NCI-H146 treated with DMSO at 0.1 percent for 48 hours (cell line): ENCODE results near the gene PPRC1.

Source experiments
- DNase-seq: peaks from one replicate; lab custom pipeline; 2025; ENCODE audit not compliant: unreplicated experiment; lab: John Stamatoyannopoulos, UW

PPRC1 gene

GRCh38 chr10:102147561-102147960 lies 14.7 kb downstream of the PPRC1 start:
- DNase-seq = no peak

DNA sequence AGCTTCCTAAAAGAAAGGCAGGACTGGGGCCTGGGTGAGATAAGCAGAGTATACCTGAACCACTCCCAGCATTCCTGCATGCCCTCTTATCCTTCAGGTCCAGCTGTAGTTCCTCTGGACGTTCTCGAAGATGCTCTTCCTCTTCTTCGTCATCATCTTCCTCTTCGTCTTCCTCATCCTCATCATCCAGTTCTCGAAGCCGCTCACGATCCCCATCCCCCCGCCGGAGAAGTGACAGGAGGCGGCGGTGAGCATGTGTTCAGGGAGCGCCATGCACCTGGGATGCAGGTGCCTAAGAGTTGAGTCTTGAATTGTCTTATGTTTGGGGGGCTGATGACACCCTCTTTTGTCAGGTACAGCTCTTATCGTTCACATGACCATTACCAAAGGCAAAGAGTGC lies 15.4 kb downstream of the PPRC1 start:
- no peak for DNase-seq

- no peak for DNase-seq
Measured at GRCh38 chr10:102150970-102151773, 18.3 kb downstream of the PPRC1 start.

- peak; percentile 97 for DNase-seq
Measured at GRCh38 chr10:102151774-102152544, 19.1 kb downstream of the PPRC1 start, which contains the start of gene NOLC1. TSS of gene NOLC1 (plus strand) at chr10:102152389. CDS start at chr10:102152411, 22 bp downstream.

GRCh38 chr10:102152545-102152890 lies 19.7 kb downstream of the PPRC1 start:
- no peak for DNase-seq

GRCh38 chr10:102153093-102153620 lies 20.3 kb downstream of the PPRC1 start:
- no peak for DNase-seq

DNA sequence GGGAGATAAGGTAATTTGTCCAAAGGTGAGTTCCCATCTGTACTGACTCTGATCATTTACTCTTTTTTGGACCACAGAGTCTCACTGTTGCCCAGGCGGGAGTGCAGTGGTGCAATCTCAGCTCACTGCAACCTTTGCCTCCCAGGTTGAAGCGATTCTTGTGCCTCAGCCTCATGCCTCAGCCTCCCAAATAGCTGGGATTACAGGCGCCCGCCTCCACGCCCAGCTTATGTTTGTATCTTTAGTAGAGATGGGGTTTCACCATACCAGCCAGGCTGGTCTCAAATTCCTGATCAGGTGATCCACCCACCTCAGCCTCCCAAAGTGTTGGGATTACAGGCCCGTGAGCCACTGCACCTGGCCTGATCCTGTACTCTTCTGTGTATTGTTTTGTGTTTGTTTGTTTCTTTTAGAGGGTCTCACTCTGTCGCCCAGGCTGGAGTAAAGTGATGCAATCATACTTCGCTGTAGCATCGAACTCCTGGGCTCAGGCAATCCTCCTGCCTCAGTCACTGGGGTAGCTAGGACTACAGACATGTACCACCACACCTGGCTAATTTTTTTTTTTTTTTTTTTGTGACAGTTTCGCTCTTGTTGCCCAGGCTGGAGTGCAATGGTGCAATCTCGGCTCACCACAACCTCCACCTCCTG lies 21.8 kb downstream of the PPRC1 start:
- DNase-seq = no peak

GRCh38 chr10:102157224-102157623 lies 24.4 kb downstream of the PPRC1 start:
- DNase-seq = peak; percentile 10

- no peak for DNase-seq
Measured at GRCh38 chr10:102159051-102159597, 26.3 kb downstream of the PPRC1 start.

DNA sequence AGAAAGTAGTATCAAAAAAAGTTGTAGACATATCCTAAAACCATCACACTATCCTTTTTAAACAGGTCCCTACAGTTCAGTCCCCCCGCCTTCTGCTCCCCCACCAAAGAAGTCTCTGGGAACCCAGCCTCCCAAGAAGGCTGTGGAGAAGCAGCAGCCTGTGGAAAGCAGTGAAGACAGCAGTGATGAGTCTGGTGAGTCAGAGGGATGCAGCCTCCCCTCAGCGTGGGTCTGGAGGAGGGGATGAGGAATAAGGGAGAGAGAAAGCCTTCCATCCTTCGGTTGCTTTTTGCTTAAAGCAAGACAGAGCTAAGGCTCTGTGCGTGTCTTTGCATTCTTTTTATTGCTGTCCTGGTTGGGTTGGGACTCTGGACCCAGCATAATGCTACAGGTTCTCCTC lies 27.0 kb downstream of the PPRC1 start:
- DNase-seq = no peak

GRCh38 chr10:102163342-102163989 lies 30.6 kb downstream of the PPRC1 start:
- no peak for DNase-seq

- DNase-seq = no peak
Measured at GRCh38 chr10:102167861-102168260, 35.0 kb downstream of the PPRC1 start.

- DNase-seq = no peak
Measured at GRCh38 chr10:102170602-102171001, 37.8 kb downstream of the PPRC1 start.

DNA sequence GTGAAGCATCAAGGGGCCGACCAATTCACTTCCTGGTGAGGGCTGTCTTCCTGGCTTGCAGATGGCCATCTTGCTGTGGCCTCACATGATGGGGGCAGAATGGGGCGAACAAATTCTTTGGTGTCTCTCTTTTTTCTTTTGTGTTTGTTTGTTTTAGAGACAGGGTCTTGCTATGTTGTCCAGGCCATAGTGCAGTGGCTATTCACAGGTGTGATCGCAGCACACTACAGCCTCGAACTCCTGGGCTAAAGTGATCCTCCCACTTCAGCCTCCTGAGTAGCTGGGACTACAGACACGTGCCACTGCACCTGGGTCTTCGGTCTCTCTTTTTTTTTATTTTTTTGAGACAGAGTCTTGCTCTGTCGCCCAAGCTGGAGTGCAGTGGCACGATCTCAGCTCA lies 39.4 kb downstream of the PPRC1 start:
- no peak for DNase-seq

DNA sequence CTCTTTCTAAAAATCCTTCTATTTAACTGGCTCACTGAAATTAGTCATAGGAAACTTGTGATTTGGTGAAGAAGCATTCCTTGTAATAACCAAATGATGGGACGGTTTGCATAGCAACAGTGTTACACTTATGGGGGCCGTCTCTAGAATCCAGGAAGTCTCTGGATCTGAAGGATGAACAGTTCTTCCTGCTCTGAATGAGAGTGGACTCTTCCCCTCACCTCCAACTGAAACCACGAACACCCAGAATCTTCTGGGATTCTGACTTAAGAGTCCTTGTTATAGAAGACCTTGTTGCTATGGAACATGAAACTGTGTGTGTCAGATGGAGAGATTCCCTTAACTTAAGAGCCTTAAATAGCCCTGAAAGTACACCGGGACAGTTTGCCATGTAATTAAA lies 42.6 kb downstream of the PPRC1 start:
- DNase-seq = no peak

GRCh38 chr10:102184606-102185005 lies 51.8 kb downstream of the PPRC1 start:
- no peak for DNase-seq

- no peak for DNase-seq
Measured at GRCh38 chr10:102185272-102185671, 52.4 kb downstream of the PPRC1 start.

GRCh38 chr10:102185811-102186527 lies 53.1 kb downstream of the PPRC1 start:
- no peak for DNase-seq

DNA sequence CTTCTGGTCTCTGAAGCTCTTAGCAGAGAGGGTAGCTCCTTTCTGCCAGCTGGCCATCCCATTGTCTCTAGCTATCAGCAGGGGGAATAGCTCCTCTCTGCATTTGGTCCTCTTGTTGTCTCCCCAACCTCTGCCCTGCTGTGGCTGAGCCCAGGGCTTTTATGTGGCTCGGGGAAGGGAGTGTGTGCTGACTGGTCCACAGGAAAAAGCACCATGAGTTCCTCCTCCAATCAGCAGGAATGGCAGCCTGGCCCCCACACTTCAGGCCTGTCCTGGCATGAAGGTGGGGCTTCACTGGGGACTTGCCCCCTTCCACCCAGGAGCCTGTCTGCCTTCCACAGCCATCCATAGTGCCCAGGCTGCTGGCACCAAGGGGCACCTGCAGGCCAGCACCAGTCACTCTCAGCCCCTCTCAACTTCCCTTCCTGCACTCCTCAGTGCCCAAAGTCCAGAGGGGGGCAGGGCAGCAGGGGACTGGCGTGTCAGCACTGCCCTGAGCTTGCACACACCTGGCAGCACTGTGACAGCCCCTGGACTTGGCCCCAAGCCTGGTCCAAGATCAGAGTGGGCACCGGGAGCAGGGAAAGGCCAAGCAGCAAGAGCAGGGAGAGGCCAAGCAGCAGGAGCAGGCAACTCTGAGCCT lies 55.6 kb downstream of the PPRC1 start:
- DNase-seq = no peak
